Lower lobe of right lung (tissue), 2 donors: ENCODE measurements around the gene PACSIN2. TPM values are rescaled to one million over a fixed set of nuclear protein-coding genes. Genes with fewer than 3 reads are reported as not detected.

Experiments used
- ATAC-seq, 2 donors: fragments of 200-7000 bp; cut with Tn5 transposase; one replicate each; pipeline ENCODE4 v1.9.1; 2020 to 2022; ENCODE audit warnings: mild to moderate bottlenecking in 2 of 2, moderate library complexity in 2 of 2
- DNase-seq: peaks from one replicate; pipeline ENCODE4 v3.0.0-alpha.2; 2020
- H3K27ac ChIP-seq: fragments of 200-600 bp; one replicate; pipeline ENCODE4 v1.8.0; 2022
- H3K27me3 ChIP-seq: fragments of 200-600 bp; one replicate; pipeline ENCODE4 v1.8.0; 2022; ENCODE audit warnings: low read depth
- H3K36me3 ChIP-seq: fragments of 200-600 bp; one replicate; pipeline ENCODE4 v1.8.0; 2022; ENCODE audit warnings: mild to moderate bottlenecking
- H3K4me1 ChIP-seq: fragments of 200-600 bp; one replicate; pipeline ENCODE4 v1.8.0; 2022
- H3K4me3 ChIP-seq: fragments of 200-600 bp; one replicate; pipeline ENCODE4 v1.8.0; 2022; ENCODE audit warnings: mild to moderate bottlenecking
- H3K9me3 ChIP-seq: fragments of 200-600 bp; one replicate; pipeline ENCODE4 v1.8.0; 2022
- intact Hi-C: fragments of 100-400 bp; cut with DNase I; formaldehyde crosslinking; loops from one replicate; pipeline ENCODE4 v1.11.0; 2022
- total RNA-seq: library from RNA; stranded (reverse); fragmentation: NEBNext Ultra II Directional; extraction: Animal tissue kit (Norgen Biotek cat#: 25700); gene quantifications from one replicate; pipeline ENCODE4 v1.2.1, GENCODE V29; 2021
- TF ChIP-seq, protein P1 (sequence below): fragments of 200-600 bp; IDR thresholded peaks from one replicate; pipeline ENCODE4 v1.8.0; 2022; ENCODE audit warnings: antibody characterized with exemption, mild to moderate bottlenecking
- donor health status: DM: no; HTN: yes; CAD: no; lungs with severe emphysema.

The PACSIN2 gene
- total RNA-seq, 1 donor from 2014 or later: 104 TPM

DNA sequence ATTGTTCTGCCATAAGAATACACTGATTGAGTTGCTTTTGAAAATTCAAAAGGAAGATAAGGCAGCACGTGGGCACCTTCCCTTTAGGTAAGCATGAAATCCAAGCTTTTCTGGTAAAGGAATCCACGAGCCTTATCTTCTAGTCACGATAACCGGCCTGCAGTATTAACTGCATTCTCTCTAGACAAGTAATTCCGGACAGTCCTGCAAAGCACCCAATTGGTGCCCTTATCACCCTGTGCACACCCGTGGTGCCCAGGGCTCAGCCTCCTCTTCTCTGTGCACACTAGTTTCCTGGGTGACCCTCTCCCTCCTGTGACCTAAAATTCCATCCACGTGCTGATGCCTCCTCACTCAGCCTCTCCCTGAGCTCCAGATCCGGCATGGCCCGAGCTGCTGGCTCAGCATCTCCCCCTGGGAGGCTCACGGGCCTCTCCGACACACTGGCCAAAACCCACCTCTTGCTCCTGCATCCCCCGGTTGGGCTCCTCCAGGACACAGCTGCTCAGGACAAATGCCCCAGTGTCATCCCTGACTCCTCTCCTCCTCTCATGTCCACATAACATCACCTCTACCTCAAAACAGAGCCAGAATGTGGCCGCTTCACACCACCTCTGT is 63.7 kb downstream of the PACSIN2 start:
- intact Hi-C loops: no loop called here
- no peak overlapping the region for H3K27ac ChIP-seq

DNA sequence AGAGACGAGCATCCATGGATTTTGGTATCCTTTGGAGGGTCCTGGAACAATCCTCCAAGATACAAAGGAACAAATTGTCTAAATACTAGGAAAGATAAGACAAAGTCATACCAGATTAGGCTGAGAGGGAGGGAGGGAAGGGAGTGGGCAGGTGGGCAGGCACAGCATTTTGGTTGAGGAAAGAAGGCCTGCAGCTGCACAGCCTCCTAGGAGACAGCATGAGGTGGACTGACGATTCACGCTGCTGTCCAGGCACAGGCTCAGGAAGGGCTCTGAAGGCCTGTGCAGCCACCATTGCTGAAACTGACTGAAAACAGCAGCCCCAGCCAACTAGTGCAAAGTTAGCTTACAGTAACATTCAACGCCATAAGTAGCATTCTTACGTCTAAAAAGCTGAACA is 64.7 kb downstream of the PACSIN2 start:
- no peak overlapping the region for H3K27ac ChIP-seq
- no peak overlapping the region for H3K4me3 ChIP-seq
- no peaks in the 10 kb centered on the region for H3K36me3 ChIP-seq
- peaks cover 65% of the 10 kb centered on the region for H3K4me1 ChIP-seq
- no peaks in the 10 kb centered on the region for H3K9me3 ChIP-seq
- no peaks in the 10 kb centered on the region for H3K27me3 ChIP-seq
- TF ChIP-seq, protein P1, sequence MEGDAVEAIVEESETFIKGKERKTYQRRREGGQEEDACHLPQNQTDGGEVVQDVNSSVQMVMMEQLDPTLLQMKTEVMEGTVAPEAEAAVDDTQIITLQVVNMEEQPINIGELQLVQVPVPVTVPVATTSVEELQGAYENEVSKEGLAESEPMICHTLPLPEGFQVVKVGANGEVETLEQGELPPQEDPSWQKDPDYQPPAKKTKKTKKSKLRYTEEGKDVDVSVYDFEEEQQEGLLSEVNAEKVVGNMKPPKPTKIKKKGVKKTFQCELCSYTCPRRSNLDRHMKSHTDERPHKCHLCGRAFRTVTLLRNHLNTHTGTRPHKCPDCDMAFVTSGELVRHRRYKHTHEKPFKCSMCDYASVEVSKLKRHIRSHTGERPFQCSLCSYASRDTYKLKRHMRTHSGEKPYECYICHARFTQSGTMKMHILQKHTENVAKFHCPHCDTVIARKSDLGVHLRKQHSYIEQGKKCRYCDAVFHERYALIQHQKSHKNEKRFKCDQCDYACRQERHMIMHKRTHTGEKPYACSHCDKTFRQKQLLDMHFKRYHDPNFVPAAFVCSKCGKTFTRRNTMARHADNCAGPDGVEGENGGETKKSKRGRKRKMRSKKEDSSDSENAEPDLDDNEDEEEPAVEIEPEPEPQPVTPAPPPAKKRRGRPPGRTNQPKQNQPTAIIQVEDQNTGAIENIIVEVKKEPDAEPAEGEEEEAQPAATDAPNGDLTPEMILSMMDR: no peak
- intact Hi-C loops: no loop called here
- DNase-seq: no peak
- ATAC-seq: no peak

More for the DNA sequence above, 63.7 kb downstream of the PACSIN2 start:
- H3K4me1 ChIP-seq: peaks cover 56% of the 10 kb centered on the region
- no peaks in the 10 kb centered on the region for H3K36me3 ChIP-seq
- DNase-seq (no peak), ATAC-seq (peak; percentile 6 to 20)
- H3K27me3 ChIP-seq: no peaks in the 10 kb centered on the region
- H3K9me3 ChIP-seq: no peaks in the 10 kb centered on the region
- H3K4me3 ChIP-seq: no peak overlapping the region
- TF ChIP-seq, protein P1: no peak

DNA sequence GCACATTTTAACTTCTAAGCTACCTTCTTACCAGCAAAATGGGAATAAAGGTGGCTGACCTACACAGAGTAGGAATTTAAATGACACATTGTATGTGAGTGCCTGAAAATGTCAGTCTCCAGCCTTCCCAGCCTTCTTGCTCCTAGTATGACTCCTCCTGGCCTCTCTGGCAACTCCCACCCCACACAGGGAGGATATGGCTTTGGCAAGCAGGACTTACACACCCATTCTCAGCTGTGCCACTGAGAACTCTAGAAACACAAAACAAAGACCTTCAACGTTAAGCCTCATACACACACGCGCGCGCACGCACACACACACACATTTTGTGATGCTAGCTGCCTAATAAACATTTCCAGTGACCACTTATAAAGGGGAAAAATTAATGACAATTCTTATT is 65.8 kb downstream of the PACSIN2 start:
- DNase-seq (no peak), ATAC-seq (peak in 1 of 2 donors; percentile 38)
- peaks cover 65% of the 10 kb centered on the region for H3K4me1 ChIP-seq
- H3K9me3 ChIP-seq: no peaks in the 10 kb centered on the region
- no peak overlapping the region for H3K4me3 ChIP-seq
- H3K36me3 ChIP-seq: no peaks in the 10 kb centered on the region
- no peak overlapping the region for H3K27ac ChIP-seq
- intact Hi-C loops: no loop called here
- no peaks in the 10 kb centered on the region for H3K27me3 ChIP-seq
- TF ChIP-seq, protein P1: no peak

DNA sequence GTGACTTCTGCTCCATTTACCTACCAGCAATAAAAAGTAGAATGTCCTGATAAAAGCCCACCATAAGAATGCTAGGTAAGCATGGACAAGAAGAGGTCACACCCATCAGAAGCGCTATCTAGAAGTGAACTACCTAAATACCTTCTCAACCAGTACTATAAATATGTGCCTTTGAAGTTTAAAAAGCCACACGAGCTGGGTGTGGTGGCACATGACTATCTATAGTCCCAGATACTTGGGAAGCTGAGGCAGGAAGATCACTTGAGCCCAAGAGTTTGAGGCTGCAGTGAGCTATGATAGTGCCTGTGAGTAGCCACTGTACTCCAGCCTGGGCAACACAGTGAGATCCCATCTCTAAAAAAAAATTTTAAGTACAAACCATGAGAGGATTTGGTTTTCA is 66.7 kb downstream of the PACSIN2 start:
- Histone ChIP-seq H3K4me1 (peaks cover 60% of the 10 kb centered on the region), H3K4me3 (no peak overlapping the region), H3K9me3 (no peaks in the 10 kb centered on the region), H3K27ac (no peak overlapping the region), H3K27me3 (no peaks in the 10 kb centered on the region), H3K36me3 (no peaks in the 10 kb centered on the region)
- intact Hi-C loops: no loop called here
- DNase-seq (no peak), ATAC-seq (no peak)
- TF ChIP-seq, protein P1: no peak

DNA sequence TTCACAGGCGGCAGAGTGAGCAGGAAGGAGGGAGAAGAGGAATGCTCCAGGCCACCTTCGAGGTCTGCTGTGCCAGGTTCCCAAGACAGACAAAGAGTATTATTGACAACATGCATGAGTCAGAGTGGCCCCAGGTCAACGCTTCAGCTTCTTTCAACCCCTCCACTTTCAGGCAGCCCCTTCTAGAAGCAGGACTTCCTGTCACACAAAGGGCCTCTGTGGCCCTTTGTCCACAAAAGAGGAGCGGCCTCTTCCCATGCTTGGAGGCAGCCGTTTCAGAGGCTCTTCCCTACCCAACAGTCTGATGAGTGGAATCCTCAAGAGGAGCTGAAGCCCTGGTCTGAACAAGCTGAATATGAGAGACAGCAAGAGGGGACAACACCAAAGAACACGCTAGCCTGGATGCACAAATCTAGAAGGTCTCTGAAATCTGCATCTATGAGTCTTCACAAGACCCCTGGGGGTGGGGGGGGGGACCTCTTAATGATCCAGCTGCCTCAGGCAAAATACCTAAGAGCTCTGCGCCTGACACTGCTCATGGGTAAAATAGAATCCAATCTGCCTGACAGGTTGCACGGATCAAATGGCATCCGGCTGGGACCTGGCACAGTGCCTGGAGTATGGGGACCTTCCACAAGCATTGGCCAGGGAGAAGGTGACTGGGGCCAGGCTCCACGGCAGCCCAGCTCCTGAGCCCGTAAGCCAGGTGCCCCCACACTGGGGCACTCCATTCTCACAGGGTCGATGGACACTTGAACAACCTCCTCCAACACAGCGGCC is 67.5 kb downstream of the PACSIN2 start:
- DNase-seq (no peak), ATAC-seq (peak; percentile 34 to 44)
- TF ChIP-seq, protein P1: no peak
- H3K4me3 ChIP-seq: no peak overlapping the region
- H3K9me3 ChIP-seq: no peaks in the 10 kb centered on the region
- intact Hi-C loops: no loop called here
- H3K27ac ChIP-seq: peak overlapping the region; percentile 41
- no peaks in the 10 kb centered on the region for H3K27me3 ChIP-seq
- H3K36me3 ChIP-seq: no peaks in the 10 kb centered on the region
- peaks cover 56% of the 10 kb centered on the region for H3K4me1 ChIP-seq
